ENCODE results near the gene ACSBG1. TPM values are rescaled to one million over a fixed set of nuclear protein-coding genes. Genes with fewer than 3 reads are reported as not detected.

Gene ACSBG1
- total RNA-seq, 2 donors from 2014 or later: 0.58 to 0.59 TPM

- Histone ChIP-seq H3K9ac (ENCODE audit: low read depth in 2 of 2, low read length in 2 of 2) (peak overlapping the region; percentile 68 to 81), H3K9me3 (no peaks in the 10 kb centered on the region), H3K4me1 (peaks cover 7% of the 10 kb centered on the region), H3K4me3 (peak overlapping the region; percentile 67), H3K27me3 (no peaks in the 10 kb centered on the region), H3K36me3 (no peaks in the 10 kb centered on the region), H3K27ac (peak overlapping the region; percentile 39)
- TF ChIP-seq CTCF (IDR thresholded peaks at IDR 0.05): no peak
- intact Hi-C loops (cut with DNase I): no loop called here
- no peak for DNase-seq
Observed at GRCh38 chr15:78265137-78265460, 30.7 kb upstream of the ACSBG1 start.

GRCh38 chr15:78264304-78265136 is 30.2 kb upstream of the ACSBG1 start, which contains the start of gene DNAJA4:
DNAJA4 (plus strand) TSS chr15:78264562; CDS start chr15:78264764, 202 bp downstream.
- TF ChIP-seq CTCF (IDR thresholded peaks at IDR 0.05): no peak
- Histone ChIP-seq H3K36me3 (no peaks in the 10 kb centered on the region), H3K9ac (ENCODE audit: low read depth in 2 of 2, low read length in 2 of 2) (peak within 1 kb of the TSS; percentile 68 to 81), H3K27ac (peak within 1 kb of the TSS; percentile 55), H3K4me3 (peak within 1 kb of the TSS; percentile 67), H3K27me3 (no peaks in the 10 kb centered on the region), H3K9me3 (no peaks in the 10 kb centered on the region), H3K4me1 (peaks cover 7% of the 10 kb centered on the region)
- peak; percentile 63 for DNase-seq
- intact Hi-C loops (cut with DNase I): no loop called here

GRCh38 chr15:78263907-78264303 is 29.5 kb upstream of the ACSBG1 start:
- Histone ChIP-seq H3K4me1 (peaks cover 7% of the 10 kb centered on the region), H3K9ac (ENCODE audit: low read depth in 2 of 2, low read length in 2 of 2) (peak overlapping the region; percentile 56 to 68), H3K27ac (peak overlapping the region; percentile 55), H3K4me3 (peak overlapping the region; percentile 67), H3K9me3 (no peaks in the 10 kb centered on the region), H3K27me3 (no peaks in the 10 kb centered on the region), H3K36me3 (no peaks in the 10 kb centered on the region)
- no peak for TF ChIP-seq CTCF (IDR thresholded peaks at IDR 0.05)
- DNase-seq: peak; percentile 82
- intact Hi-C loops (cut with DNase I): no loop called here

GRCh38 chr15:78263351-78263781 is 29.0 kb upstream of the ACSBG1 start:
- H3K9me3 ChIP-seq: no peaks in the 10 kb centered on the region
- intact Hi-C loops (cut with DNase I): no loop called here
- peaks cover 7% of the 10 kb centered on the region for H3K4me1 ChIP-seq
- no peak overlapping the region for H3K4me3 ChIP-seq
- H3K9ac ChIP-seq (ENCODE audit: low read depth in 2 of 2, low read length in 2 of 2): peak overlapping the region in 1 of 2 donors; percentile 56
- H3K27me3 ChIP-seq: no peaks in the 10 kb centered on the region
- H3K27ac ChIP-seq: no peak overlapping the region
- no peak for DNase-seq
- no peak for TF ChIP-seq CTCF (IDR thresholded peaks at IDR 0.05)
- no peaks in the 10 kb centered on the region for H3K36me3 ChIP-seq

GRCh38 chr15:78261062-78261461 is 26.7 kb upstream of the ACSBG1 start:
- TF ChIP-seq CTCF (IDR thresholded peaks at IDR 0.05): no peak
- Histone ChIP-seq H3K27me3 (no peaks in the 10 kb centered on the region), H3K27ac (no peak overlapping the region), H3K4me1 (peaks cover 3% of the 10 kb centered on the region), H3K4me3 (no peak overlapping the region), H3K9ac (ENCODE audit: low read depth in 2 of 2, low read length in 2 of 2) (no peak overlapping the region), H3K9me3 (no peaks in the 10 kb centered on the region), H3K36me3 (no peaks in the 10 kb centered on the region)
- intact Hi-C loops (cut with DNase I): no loop called here
- no peak for DNase-seq

All from colonic mucosa (tissue), 4 donors.